NT2/D1 (cell line): ENCODE data around the gene NRCAM.

Experiments
- DNase-seq: peaks from one replicate; pipeline ENCODE4 v3.0.0-alpha.2; 2011; ENCODE audit warnings: low read depth, low spot score
- H3K27me3 ChIP-seq: 2 replicates; pipeline ENCODE4 v1.6.0; 2011; ENCODE audit warnings: mild to moderate bottlenecking; ENCODE audit not compliant: insufficient read length, insufficient read depth
- H3K36me3 ChIP-seq: 2 replicates; pipeline ENCODE4 v1.6.1; 2011; ENCODE audit warnings: mild to moderate bottlenecking, low read length, mixed read lengths; ENCODE audit not compliant: insufficient read depth, insufficient read length
- H3K4me1 ChIP-seq: 2 replicates; pipeline ENCODE4 v1.5.1; 2011; ENCODE audit not compliant: insufficient read depth, insufficient read length
- H3K4me3 ChIP-seq: 2 replicates; pipeline ENCODE4 v1.5.1; 2011; ENCODE audit warnings: low read depth; ENCODE audit not compliant: insufficient read length
- H3K9ac ChIP-seq: 2 replicates; pipeline ENCODE4 v1.6.0; 2011; ENCODE audit warnings: low read depth; ENCODE audit not compliant: insufficient read length
- H3K9me3 ChIP-seq: 2 replicates; pipeline ENCODE4 v1.5.1; 2011; ENCODE audit warnings: mild to moderate bottlenecking, low read length; ENCODE audit not compliant: insufficient read depth
- SUZ12 ChIP-seq: IDR thresholded peaks from 2 replicates; pipeline ENCODE4 v1.6.1; 2011; ENCODE audit not compliant: insufficient read length, insufficient read depth; ENCODE audit errors: extremely low read depth
- YY1 ChIP-seq: IDR thresholded peaks from 2 replicates; pipeline ENCODE4 v1.6.1; 2011; ENCODE audit not compliant: insufficient read length, insufficient read depth
- ZNF274 ChIP-seq: IDR thresholded peaks from 2 replicates; pipeline ENCODE4 v1.6.1; 2011; ENCODE audit warnings: mild to moderate bottlenecking, low read depth, low read length

NRCAM gene

GRCh38 chr7:108204281-108204796 is 251.9 kb downstream of the NRCAM start:
- Histone ChIP-seq H3K9ac (no peak overlapping the region), H3K9me3 (no peaks in the 10 kb centered on the region), H3K36me3 (no peaks in the 10 kb centered on the region), H3K4me3 (no peak overlapping the region), H3K4me1 (no peaks in the 10 kb centered on the region), H3K27me3 (no peaks in the 10 kb centered on the region)
- DNase-seq: no peak
- TF ChIP-seq ZNF274: no peak
- no peak for TF ChIP-seq SUZ12
- TF ChIP-seq YY1: no peak

DNA sequence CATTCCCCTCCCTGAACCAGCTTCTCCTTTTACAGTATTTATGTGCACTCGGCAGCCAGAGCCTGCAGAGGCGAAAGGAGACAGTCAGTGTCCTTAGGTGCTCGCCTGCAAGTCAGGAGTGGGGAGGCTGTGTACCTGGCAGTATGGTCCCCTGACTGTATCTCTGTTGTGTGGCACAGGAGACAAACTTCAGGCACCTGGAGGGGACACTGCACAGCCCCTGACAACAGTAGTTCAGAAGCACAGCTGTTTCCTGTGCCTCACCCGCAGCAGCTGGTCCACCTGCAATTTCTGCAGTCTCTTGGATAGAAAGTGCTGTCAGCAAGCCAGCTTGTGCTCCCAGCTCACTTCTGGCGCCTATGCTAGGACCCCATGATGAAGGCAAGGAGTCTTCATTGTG is 252.7 kb downstream of the NRCAM start:
- H3K9ac ChIP-seq: no peak overlapping the region
- TF ChIP-seq ZNF274 (no peak), SUZ12 (no peak), YY1 (no peak)
- no peaks in the 10 kb centered on the region for H3K4me1 ChIP-seq
- DNase-seq: no peak
- no peak overlapping the region for H3K4me3 ChIP-seq
- H3K36me3 ChIP-seq: no peaks in the 10 kb centered on the region
- no peaks in the 10 kb centered on the region for H3K27me3 ChIP-seq
- no peaks in the 10 kb centered on the region for H3K9me3 ChIP-seq

DNA sequence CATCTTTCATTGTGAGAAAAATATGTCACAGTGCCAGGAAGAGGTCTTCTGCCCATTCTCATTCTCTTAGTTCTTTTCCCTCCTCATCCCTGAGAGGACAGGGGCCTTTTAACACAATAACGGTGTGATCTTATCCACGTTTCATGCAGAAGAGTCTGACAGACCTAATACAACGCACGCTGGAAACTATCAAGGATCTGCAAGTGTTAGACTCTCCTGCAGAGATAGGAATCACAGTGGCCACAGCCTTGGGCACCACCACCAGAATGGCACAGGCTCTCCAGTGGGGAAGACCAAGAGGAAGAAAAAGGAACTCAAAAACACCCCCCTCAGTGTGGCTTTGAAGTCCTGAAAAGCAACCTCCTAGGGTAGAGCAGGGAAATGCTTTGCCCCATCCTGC is 253.5 kb downstream of the NRCAM start:
- Histone ChIP-seq H3K4me1 (no peaks in the 10 kb centered on the region), H3K9ac (no peak overlapping the region), H3K27me3 (no peaks in the 10 kb centered on the region), H3K36me3 (no peaks in the 10 kb centered on the region), H3K9me3 (no peaks in the 10 kb centered on the region), H3K4me3 (no peak overlapping the region)
- TF ChIP-seq ZNF274: no peak
- no peak for TF ChIP-seq SUZ12
- no peak for TF ChIP-seq YY1
- no peak for DNase-seq

- H3K4me1 ChIP-seq: no peaks in the 10 kb centered on the region
- no peak overlapping the region for H3K9ac ChIP-seq
- TF ChIP-seq ZNF274 (no peak), SUZ12 (no peak), YY1 (no peak)
- no peaks in the 10 kb centered on the region for H3K9me3 ChIP-seq
- no peaks in the 10 kb centered on the region for H3K36me3 ChIP-seq
- no peak overlapping the region for H3K4me3 ChIP-seq
- H3K27me3 ChIP-seq: no peaks in the 10 kb centered on the region
- no peak for DNase-seq
Measured at GRCh38 chr7:108201766-108202165, 254.5 kb downstream of the NRCAM start.

DNA sequence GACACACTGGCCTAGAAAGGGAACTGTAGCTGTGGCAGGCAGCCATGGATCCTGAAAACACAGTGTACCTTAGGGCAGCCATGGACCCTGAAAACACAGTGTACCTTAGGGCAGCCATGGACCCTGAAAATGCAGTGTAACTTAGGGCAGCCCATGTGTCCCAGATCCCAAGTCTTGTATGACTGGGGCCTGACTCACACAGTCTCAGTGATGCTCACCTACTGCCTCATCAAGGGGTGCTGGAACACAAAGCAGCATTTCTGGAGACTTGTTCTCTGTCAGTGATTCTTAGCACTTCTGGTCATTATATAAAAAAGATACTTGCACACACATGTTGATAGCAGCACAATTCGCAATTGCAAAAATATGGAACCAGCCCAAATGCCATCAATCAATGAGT is 255.9 kb downstream of the NRCAM start:
- no peak for TF ChIP-seq SUZ12
- Histone ChIP-seq H3K4me3 (no peak overlapping the region), H3K9ac (no peak overlapping the region), H3K9me3 (no peaks in the 10 kb centered on the region), H3K4me1 (no peaks in the 10 kb centered on the region), H3K36me3 (no peaks in the 10 kb centered on the region), H3K27me3 (no peaks in the 10 kb centered on the region)
- no peak for DNase-seq

GRCh38 chr7:108197371-108198091 is 258.7 kb downstream of the NRCAM start:
- no peak overlapping the region for H3K9ac ChIP-seq
- H3K36me3 ChIP-seq: no peaks in the 10 kb centered on the region
- H3K9me3 ChIP-seq: no peaks in the 10 kb centered on the region

GRCh38 chr7:108196004-108196403 is 260.2 kb downstream of the NRCAM start:
- H3K27me3 ChIP-seq: no peaks in the 10 kb centered on the region
- H3K4me1 ChIP-seq: no peaks in the 10 kb centered on the region
- DNase-seq: no peak
- no peak overlapping the region for H3K9ac ChIP-seq
- no peak for TF ChIP-seq YY1
- TF ChIP-seq ZNF274: no peak
- TF ChIP-seq SUZ12: no peak
- no peaks in the 10 kb centered on the region for H3K36me3 ChIP-seq
- no peak overlapping the region for H3K4me3 ChIP-seq
- H3K9me3 ChIP-seq: no peaks in the 10 kb centered on the region

More at GRCh38 chr7:108197371-108198091, 258.7 kb downstream of the NRCAM start:
- Histone ChIP-seq H3K4me3 (no peak overlapping the region), H3K4me1 (no peaks in the 10 kb centered on the region), H3K27me3 (no peaks in the 10 kb centered on the region)
- no peak for DNase-seq
- no peak for TF ChIP-seq SUZ12
- no peak for TF ChIP-seq YY1
- TF ChIP-seq ZNF274: no peak
